Keratinocyte (primary cell): ENCODE data around the gene PGA4. TPM values are rescaled to one million over a fixed set of nuclear protein-coding genes. Genes with fewer than 3 reads are reported as not detected.
A peak's percentile ranks its signal among the peaks of the same experiment; 100 is the strongest.

Experiments used
- DNase-seq: peaks from one replicate; pipeline ENCODE4 v3.0.0-alpha.2; 2011; ENCODE audit warnings: low read depth, missing footprints, low spot score
- FAIRE-seq: peaks from 2 replicates; lab custom pipeline; 2011; peaks lifted over from hg19 to GRCh38; lab: Jason Lieb, UNC
- H2AFZ ChIP-seq: 2 replicates; pipeline ENCODE4 v1.6.0; 2012; ENCODE audit warnings: low read length, control low read depth, inconsistent platforms; ENCODE audit not compliant: control insufficient read depth
- H3K27ac ChIP-seq: 2 replicates; pipeline ENCODE4 v1.5.1; 2011; ENCODE audit warnings: low read length; ENCODE audit not compliant: control insufficient read depth, insufficient read depth
- H3K27me3 ChIP-seq: 3 replicates; pipeline ENCODE4 v1.6.0; 2011; ENCODE audit warnings: low read length; ENCODE audit not compliant: control insufficient read depth, insufficient read depth; ENCODE audit errors: extremely low read depth
- H3K36me3 ChIP-seq, 2 experiments: 2 replicates in 1 of 2; 3 replicates in 1 of 2; pipeline ENCODE4 v1.5.1; 2011; ENCODE audit warnings: low read length in 2 of 2, mild to moderate bottlenecking in 1 of 2; ENCODE audit not compliant: control insufficient read depth in 2 of 2, insufficient read depth in 2 of 2; ENCODE audit errors: extremely low read depth in 1 of 2
- H3K4me1 ChIP-seq: 3 replicates; pipeline ENCODE4 v1.5.1; 2011; ENCODE audit warnings: low read length; ENCODE audit not compliant: control insufficient read depth, insufficient read depth; ENCODE audit errors: extremely low read depth
- H3K4me2 ChIP-seq: 3 replicates; pipeline ENCODE4 v1.6.0; 2011; ENCODE audit warnings: low read depth, low read length; ENCODE audit not compliant: control insufficient read depth, insufficient read depth; ENCODE audit errors: extremely low read depth
- H3K4me3 ChIP-seq, 3 experiments: fragments of 200-600 bp in 1 of 3; sonication (generic) in 1 of 3; 2 replicates in 2 of 3; 3 replicates in 1 of 3; pipeline ENCODE4 v1.5.1; 2011 to 2016; ENCODE audit warnings: low read length in 3 of 3, mild to moderate bottlenecking in 3 of 3, control low read depth in 2 of 3, inconsistent platforms in 1 of 3, low read depth in 1 of 3, mixed read lengths in 1 of 3, mixed run types in 1 of 3, moderate library complexity in 1 of 3; ENCODE audit not compliant: control insufficient read depth in 2 of 3, insufficient read depth in 2 of 3; ENCODE audit errors: extremely low read depth in 1 of 3
- H3K79me2 ChIP-seq: 2 replicates; pipeline ENCODE4 v1.6.0; 2012; ENCODE audit warnings: low read length; ENCODE audit not compliant: control insufficient read depth, insufficient read depth
- H3K9ac ChIP-seq: 3 replicates; pipeline ENCODE4 v1.6.0; 2011; ENCODE audit warnings: low read length; ENCODE audit not compliant: control insufficient read depth, insufficient read depth; ENCODE audit errors: extremely low read depth
- H3K9me1 ChIP-seq: 3 replicates; pipeline ENCODE4 v1.6.0; 2011; ENCODE audit warnings: low read length; ENCODE audit not compliant: control insufficient read depth, insufficient read depth; ENCODE audit errors: extremely low read depth
- H3K9me3 ChIP-seq: 2 replicates; pipeline ENCODE4 v1.5.1; 2012; ENCODE audit warnings: low read depth, low read length; ENCODE audit not compliant: control insufficient read depth
- H4K20me1 ChIP-seq: 3 replicates; pipeline ENCODE4 v1.6.0; 2011; ENCODE audit warnings: low read length; ENCODE audit not compliant: control insufficient read depth, insufficient read depth; ENCODE audit errors: extremely low read depth
- EZH2 ChIP-seq: IDR thresholded peaks from one replicate; pipeline ENCODE4 v1.6.1; 2012; ENCODE audit warnings: inconsistent platforms, mild to moderate bottlenecking, low read length, moderate library complexity
- dilution Hi-C: fragments of 300-500 bp; cut with MboI; formaldehyde crosslinking; loops from one replicate; pipeline ENCODE4 v1.7.0; 2020; ENCODE audit warnings: low sequenced_read_pairs; ENCODE audit not compliant: extremely low pct_ligation_motif_present
- polyA plus RNA-seq, 5 experiments: library from polyadenylated mRNA; depleted of rRNA in 3 of 5; stranded (reverse) in 3 of 5; stranded (forward) in 1 of 5; unstranded in 1 of 5; fragments of >200 nt; gene quantifications; 1 replicate in 1 of 5; 2 replicates in 3 of 5; 3 replicates in 1 of 5; pipeline versions ENCODE4 v1.2.1 to v1.2.3, GENCODE V29; 2011 to 2012; ENCODE audit warnings: missing spikeins in 2 of 5, low read depth in 1 of 5, low replicate concordance in 1 of 5
- TF ChIP-seq, protein P1 (sequence below), 3 experiments: IDR thresholded peaks in 1 of 3; conservative IDR thresholded peaks in 1 of 3; optimal IDR thresholded peaks in 1 of 3; 2 replicates in 2 of 3; 3 replicates in 1 of 3; pipeline versions ENCODE3 to v1.5.1; 2011; ENCODE audit warnings: low read length in 3 of 3, mild to moderate bottlenecking in 3 of 3, moderate library complexity in 2 of 3, control low read depth in 1 of 3, inconsistent platforms in 1 of 3; ENCODE audit not compliant: insufficient read depth in 2 of 3; ENCODE audit errors: extremely low read depth in 1 of 3

PGA4 gene
- polyA plus RNA-seq, 1 donor (not counting 4 experiments of a cell fraction or from before 2014, with no cell fraction given): not detected

DNA sequence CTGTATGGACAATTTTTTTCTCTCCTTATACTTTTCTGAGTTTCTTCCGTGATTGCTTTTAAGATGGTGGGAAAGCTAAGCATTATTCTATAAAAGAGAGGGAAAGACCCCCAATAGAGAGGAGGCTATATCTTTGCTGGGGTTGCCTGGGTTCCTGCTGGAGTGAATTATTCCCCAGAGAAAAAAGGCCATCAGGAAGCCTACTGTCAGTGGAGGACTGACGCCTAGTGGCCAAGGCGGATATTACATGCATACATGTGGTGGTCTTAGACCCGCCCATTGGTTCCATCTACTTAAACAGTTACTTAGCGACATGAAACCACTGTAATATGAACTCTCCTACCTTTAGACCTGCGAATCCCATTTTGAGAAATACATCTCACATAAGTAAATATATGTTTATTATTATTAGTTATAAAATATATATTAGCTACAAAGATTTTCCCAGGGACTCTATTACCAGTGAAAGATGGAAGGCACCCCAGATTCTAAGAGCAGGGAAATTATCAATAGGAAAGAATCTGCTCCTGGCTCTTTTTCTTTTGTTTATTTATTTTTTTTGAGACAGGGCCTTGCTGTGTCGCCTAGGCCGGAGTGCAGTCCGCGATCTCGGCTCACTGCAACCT, 34.5 kb upstream of the PGA4 start:
- Histone ChIP-seq H3K9me1 (no peaks in the 10 kb centered on the region), H3K4me1 (no peaks in the 10 kb centered on the region), H3K79me2 (no peaks in the 10 kb centered on the region), H3K9ac (no peak overlapping the region), H2AFZ (no peak overlapping the region), H3K27ac (no peak overlapping the region), H3K4me3 (no peak overlapping the region), H3K9me3 (no peaks in the 10 kb centered on the region), H3K27me3 (no peaks in the 10 kb centered on the region), H3K36me3 (no peaks in the 10 kb centered on the region), H4K20me1 (no peaks in the 10 kb centered on the region), H3K4me2 (no peak overlapping the region)
- dilution Hi-C loops: no loop called here
- no peak for TF ChIP-seq EZH2
- TF ChIP-seq, protein P1, sequence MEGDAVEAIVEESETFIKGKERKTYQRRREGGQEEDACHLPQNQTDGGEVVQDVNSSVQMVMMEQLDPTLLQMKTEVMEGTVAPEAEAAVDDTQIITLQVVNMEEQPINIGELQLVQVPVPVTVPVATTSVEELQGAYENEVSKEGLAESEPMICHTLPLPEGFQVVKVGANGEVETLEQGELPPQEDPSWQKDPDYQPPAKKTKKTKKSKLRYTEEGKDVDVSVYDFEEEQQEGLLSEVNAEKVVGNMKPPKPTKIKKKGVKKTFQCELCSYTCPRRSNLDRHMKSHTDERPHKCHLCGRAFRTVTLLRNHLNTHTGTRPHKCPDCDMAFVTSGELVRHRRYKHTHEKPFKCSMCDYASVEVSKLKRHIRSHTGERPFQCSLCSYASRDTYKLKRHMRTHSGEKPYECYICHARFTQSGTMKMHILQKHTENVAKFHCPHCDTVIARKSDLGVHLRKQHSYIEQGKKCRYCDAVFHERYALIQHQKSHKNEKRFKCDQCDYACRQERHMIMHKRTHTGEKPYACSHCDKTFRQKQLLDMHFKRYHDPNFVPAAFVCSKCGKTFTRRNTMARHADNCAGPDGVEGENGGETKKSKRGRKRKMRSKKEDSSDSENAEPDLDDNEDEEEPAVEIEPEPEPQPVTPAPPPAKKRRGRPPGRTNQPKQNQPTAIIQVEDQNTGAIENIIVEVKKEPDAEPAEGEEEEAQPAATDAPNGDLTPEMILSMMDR (optimal IDR thresholded peaks at IDR 0.05 in 1 of 3, IDR thresholded peaks at IDR 0.05 in 1 of 3, conservative IDR thresholded peaks at IDR 0.05 in 1 of 3; ENCODE audit: extremely low read depth in 1 of 3, insufficient read depth in 2 of 3, low read length in 3 of 3): peak; percentile 85 to 98 (median 97)
- DNase-seq (peak; percentile 30), FAIRE-seq (no peak)

DNA sequence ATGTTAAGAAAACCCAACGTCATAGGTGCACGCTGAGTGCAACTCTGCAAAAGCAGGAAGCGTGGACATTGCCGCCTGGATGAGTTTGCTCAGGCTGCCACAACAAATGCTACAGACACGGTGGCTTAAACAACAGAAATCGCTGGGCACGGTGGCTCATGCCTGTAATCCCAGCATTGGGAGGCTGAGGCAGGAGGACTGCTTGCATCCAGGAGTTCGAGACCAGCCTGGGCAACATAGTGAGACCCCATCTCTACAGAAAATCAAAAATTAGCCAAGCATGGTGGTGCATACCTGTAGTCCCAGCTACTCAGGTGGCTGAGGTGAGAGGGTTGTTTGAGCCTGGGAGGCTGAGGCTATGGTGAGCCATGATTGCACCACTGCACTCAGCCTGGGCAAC, 32.2 kb upstream of the PGA4 start:
- no peak overlapping the region for H3K4me3 ChIP-seq
- dilution Hi-C loops: no loop called here
- FAIRE-seq: no peak
- H3K36me3 ChIP-seq: no peaks in the 10 kb centered on the region
- no peak overlapping the region for H3K27ac ChIP-seq
- no peaks in the 10 kb centered on the region for H3K9me1 ChIP-seq
- H3K79me2 ChIP-seq: no peaks in the 10 kb centered on the region
- TF ChIP-seq EZH2: no peak
- TF ChIP-seq, protein P1 (optimal IDR thresholded peaks at IDR 0.05 in 1 of 3, IDR thresholded peaks at IDR 0.05 in 1 of 3, conservative IDR thresholded peaks at IDR 0.05 in 1 of 3; ENCODE audit: extremely low read depth in 1 of 3, insufficient read depth in 2 of 3, low read length in 3 of 3): no peak
- H4K20me1 ChIP-seq: no peaks in the 10 kb centered on the region
- DNase-seq: no peak
- H3K9ac ChIP-seq: no peak overlapping the region
- peaks cover 4% of the 10 kb centered on the region for H3K27me3 ChIP-seq
- H2AFZ ChIP-seq: no peak overlapping the region
- H3K9me3 ChIP-seq: no peaks in the 10 kb centered on the region
- no peaks in the 10 kb centered on the region for H3K4me1 ChIP-seq
- no peak overlapping the region for H3K4me2 ChIP-seq
